H1 (cell line): ENCODE measurements around the gene ZNF212. TPM values are rescaled to one million over a fixed set of nuclear protein-coding genes. Genes with fewer than 3 reads are reported as not detected.

Experiments used
- RNF2 ChIP-seq: fragments of 200-900, 300-1000 bp; sonication (generic); IDR thresholded peaks from 2 replicates; pipeline ENCODE4 v1.7.1; 2016; ENCODE audit warnings: borderline replicate concordance, low read depth, mild to moderate bottlenecking, antibody characterized with exemption, low read length; ENCODE audit not compliant: poor library complexity, severe bottlenecking; ENCODE audit errors: missing control alignments
- polyA plus RNA-seq, 7 experiments: library from polyadenylated mRNA; depleted of rRNA in 3 of 7; stranded (reverse) in 5 of 7; unstranded in 2 of 7; fragments of >200 nt in 5 of 7; fragments of 200-250 nt in 2 of 7; gene quantifications; 1 replicate in 5 of 7; 2 replicates in 1 of 7; 4 replicates in 1 of 7; pipeline versions ENCODE4 v1.2.1 to v1.2.3, GENCODE V29; 2011 to 2013; ENCODE audit warnings: missing spikeins in 2 of 7, mixed read lengths in 2 of 7
- total RNA-seq: library from RNA; stranded (reverse); fragmentation: NEBNext Ultra II Directional; extraction: Animal tissue kit (Norgen Biotek cat#: 25700); gene quantifications from 2 replicates; pipeline ENCODE4 v1.2.1, GENCODE V29; 2021
- TF ChIP-seq, protein P1 (sequence below): IDR thresholded peaks from 2 replicates; pipeline ENCODE4 v1.6.1; 2012; ENCODE audit warnings: inconsistent platforms

ZNF212 gene
- total and polyA plus RNA-seq, 2 of the 8 experiments (the other 6 are each of a cell fraction or from before 2014, with no cell fraction given) = 6.7 to 19.3 TPM

DNA sequence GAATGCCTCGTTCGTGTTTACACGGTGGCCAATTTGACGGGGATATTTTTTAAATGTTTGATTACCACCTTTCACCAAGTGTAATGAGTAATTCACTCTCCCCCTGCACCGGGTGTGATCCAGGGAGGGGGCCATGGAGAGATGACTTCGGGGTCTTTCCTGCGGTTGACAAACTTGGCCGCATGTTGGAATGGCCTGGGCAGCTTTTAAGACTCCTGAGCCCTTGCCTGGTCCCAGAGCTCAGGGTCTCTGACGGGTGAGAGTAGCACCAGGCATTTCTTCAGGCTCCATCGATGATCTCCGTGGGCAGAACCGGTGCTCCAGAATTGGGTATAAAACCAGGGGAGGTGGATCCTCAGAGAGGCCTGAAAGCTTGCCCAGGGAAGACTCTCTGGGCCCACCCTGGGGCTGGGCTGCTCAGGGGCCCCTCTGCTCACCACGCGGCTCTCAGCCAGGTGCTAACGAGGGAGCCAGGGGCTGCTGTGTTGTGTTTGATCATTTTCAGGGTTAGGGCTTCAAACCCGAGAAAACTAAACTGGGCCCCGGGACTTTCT is 43.2 kb upstream of the ZNF212 start (continued):
- no peak for TF ChIP-seq RNF2
- TF ChIP-seq, protein P1, sequence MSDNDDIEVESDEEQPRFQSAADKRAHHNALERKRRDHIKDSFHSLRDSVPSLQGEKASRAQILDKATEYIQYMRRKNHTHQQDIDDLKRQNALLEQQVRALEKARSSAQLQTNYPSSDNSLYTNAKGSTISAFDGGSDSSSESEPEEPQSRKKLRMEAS = 0 out of 2 replicates have a peak, but pooled peaks have one; percentile 38
- TF ChIP-seq, all 59 proteins: peak for 4
